ENCODE measurements around the gene LYRM4. TPM values are rescaled to one million over a fixed set of nuclear protein-coding genes. Genes with fewer than 3 reads are reported as not detected.

Gene LYRM4
- total RNA-seq, 4 donors from 2014 or later: 9.2 to 28.2 (median 14.2) TPM

DNA sequence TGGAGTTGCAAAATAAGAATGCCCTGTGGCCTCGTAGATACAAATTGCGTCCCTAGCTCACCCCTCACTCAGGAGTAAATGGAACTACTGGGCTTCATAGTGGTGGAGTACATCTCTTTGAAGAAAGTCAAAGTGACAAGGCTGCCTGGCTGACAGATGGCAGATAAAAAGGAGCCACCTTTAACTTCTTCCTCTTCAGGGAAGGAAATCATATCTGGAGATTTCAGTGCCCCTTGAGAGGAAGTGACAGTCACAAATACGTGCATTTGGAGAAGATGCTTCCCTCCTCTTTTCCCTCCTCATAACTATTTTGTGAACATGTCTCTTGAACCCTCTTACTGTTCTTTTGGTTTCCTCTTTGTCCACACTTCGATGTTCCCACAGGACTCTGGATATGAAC, 132.4 kb downstream of the LYRM4 start:
- no peak overlapping the region for H3K4me3 ChIP-seq
- no peaks in the 10 kb centered on the region for H3K9me3 ChIP-seq
- intact Hi-C loops (cut with DNase I): no loop called here
- WGBS, 2 donors: 81 to 85% methylated on average over 4 of the region's 4 CpGs
- no peak overlapping the region for H3K27ac ChIP-seq
- H3K36me3 ChIP-seq: no peaks in the 10 kb centered on the region
- no peak for TF ChIP-seq POLR2A (IDR thresholded peaks at IDR 0.05)
- TF ChIP-seq, protein P1, sequence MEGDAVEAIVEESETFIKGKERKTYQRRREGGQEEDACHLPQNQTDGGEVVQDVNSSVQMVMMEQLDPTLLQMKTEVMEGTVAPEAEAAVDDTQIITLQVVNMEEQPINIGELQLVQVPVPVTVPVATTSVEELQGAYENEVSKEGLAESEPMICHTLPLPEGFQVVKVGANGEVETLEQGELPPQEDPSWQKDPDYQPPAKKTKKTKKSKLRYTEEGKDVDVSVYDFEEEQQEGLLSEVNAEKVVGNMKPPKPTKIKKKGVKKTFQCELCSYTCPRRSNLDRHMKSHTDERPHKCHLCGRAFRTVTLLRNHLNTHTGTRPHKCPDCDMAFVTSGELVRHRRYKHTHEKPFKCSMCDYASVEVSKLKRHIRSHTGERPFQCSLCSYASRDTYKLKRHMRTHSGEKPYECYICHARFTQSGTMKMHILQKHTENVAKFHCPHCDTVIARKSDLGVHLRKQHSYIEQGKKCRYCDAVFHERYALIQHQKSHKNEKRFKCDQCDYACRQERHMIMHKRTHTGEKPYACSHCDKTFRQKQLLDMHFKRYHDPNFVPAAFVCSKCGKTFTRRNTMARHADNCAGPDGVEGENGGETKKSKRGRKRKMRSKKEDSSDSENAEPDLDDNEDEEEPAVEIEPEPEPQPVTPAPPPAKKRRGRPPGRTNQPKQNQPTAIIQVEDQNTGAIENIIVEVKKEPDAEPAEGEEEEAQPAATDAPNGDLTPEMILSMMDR (IDR thresholded peaks at IDR 0.05): no peak
- peaks cover 0 to 9% (median 0%) of the 10 kb centered on the region in 3 donors for H3K4me1 ChIP-seq
- no peaks in the 10 kb centered on the region for H3K27me3 ChIP-seq
- DNase-seq: no peak

DNA sequence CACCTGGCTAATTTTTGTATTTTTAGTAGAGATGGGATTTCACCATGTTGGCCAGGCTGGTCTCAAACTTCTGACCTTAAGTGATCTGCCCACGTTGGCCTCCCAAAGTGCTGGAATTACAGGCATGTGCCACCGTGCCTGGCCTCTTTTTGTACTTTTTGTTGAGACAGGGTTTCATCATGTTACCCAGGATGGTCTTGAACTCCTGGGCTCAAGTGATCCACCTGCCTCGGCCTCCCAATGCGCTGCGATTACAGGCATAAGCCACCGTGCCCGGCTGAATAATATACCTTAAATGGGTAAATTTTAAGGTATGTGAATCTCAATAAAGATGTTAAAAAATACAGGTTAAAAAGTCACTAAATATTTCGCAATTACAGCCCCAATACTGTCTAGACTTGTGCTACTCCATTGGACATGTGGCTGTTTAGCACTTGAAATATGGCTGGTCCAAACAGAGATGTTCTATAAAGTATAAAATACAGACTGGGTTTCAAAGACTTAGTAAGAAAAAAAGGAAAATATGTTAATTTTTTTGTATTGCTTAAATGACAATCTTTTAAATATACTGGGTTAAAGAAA, 133.6 kb downstream of the LYRM4 start:
- H3K36me3 ChIP-seq: no peaks in the 10 kb centered on the region
- no peak for TF ChIP-seq POLR2A (IDR thresholded peaks at IDR 0.05)
- TF ChIP-seq, protein P1 (IDR thresholded peaks at IDR 0.05): no peak
- peaks cover 0 to 4% (median 0%) of the 10 kb centered on the region in 3 donors for H3K4me1 ChIP-seq
- DNase-seq: no peak
- H3K27ac ChIP-seq: no peak overlapping the region
- H3K9me3 ChIP-seq: no peaks in the 10 kb centered on the region
- H3K27me3 ChIP-seq: no peaks in the 10 kb centered on the region
- no peak overlapping the region for H3K4me3 ChIP-seq
- 73 to 84% methylated on average over 6 to 8 of the region's 8 CpGs for WGBS, 2 donors
- intact Hi-C loops (cut with DNase I): no loop called here

DNA sequence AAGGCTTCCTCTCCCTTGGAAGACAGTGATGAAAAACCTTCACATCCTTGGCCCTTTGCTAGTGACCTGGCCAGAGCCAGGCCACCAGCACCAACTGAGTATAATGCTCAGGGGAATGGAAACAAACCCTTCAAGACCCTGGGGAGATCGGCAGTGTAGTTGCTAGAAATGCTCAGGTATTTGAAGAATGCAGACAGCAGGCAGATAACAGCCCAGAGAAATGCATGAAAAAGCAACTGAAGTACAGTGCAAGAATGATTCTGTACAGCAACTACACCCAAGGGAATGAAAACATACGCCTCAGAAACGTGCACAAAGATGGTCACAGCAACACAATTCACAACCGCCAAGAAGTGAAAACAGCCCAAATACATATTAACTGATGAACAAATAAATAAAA, 134.5 kb downstream of the LYRM4 start:
- TF ChIP-seq POLR2A (IDR thresholded peaks at IDR 0.05): no peak
- TF ChIP-seq, protein P1 (IDR thresholded peaks at IDR 0.05): no peak
- 75 to 82% methylated on average over 3 of the region's 4 CpGs for WGBS, 2 donors

DNA sequence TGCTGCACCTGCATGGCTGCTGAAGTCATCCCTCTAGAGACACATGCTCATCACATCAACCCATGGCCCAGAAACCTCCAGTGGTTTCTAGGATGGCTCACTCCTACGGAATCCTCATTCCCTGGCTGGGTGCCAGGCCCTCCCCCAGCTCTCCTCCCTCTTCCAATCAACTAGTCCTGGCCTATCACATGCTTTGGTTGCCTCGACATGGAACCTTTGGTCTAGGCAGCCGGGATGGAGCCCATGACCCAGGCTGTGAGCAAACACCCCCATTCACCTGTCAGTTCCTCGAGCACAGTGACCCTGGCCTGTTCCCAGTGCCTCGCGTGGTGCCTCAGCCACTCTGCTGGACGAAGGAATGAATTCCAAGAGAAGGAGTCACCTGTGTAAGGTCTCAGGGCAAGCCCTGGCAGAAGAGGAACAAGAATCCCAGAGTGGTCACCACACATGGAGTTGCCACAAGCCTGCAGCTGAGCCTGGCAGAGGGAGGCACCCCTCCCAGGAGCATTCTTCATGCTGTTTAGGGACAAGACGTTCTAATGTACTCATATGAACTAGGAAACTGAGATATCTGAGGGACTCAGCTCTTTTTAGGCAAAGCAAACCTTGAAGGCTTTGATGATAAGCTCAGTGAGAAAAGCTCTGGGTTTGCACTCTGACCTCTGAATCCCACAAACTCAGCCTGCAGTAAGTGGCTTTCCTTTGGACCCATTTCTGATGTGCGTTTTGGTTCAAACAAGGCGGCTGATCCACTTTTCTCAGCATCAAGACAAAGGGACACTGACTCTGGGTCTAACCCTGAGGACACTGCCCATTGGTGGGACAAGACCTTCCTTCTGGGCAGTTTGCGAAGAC, 135.4 kb downstream of the LYRM4 start:
- DNase-seq: no peak
- WGBS, 2 donors: 75 to 84% methylated on average over 7 of the region's 11 CpGs
- Histone ChIP-seq H3K4me3 (no peak overlapping the region), H3K27me3 (no peaks in the 10 kb centered on the region), H3K36me3 (no peaks in the 10 kb centered on the region), H3K9me3 (no peaks in the 10 kb centered on the region), H3K27ac (no peak overlapping the region), H3K4me1 (no peaks in the 10 kb centered on the region)
- TF ChIP-seq, protein P1 (IDR thresholded peaks at IDR 0.05): no peak
- no peak for TF ChIP-seq POLR2A (IDR thresholded peaks at IDR 0.05)
- intact Hi-C loops (cut with DNase I): no loop called here

More for the DNA sequence above, 134.5 kb downstream of the LYRM4 start:
- intact Hi-C loops (cut with DNase I): no loop called here
- no peaks in the 10 kb centered on the region for H3K36me3 ChIP-seq
- no peaks in the 10 kb centered on the region for H3K9me3 ChIP-seq
- H3K4me3 ChIP-seq: no peak overlapping the region
- no peaks in the 10 kb centered on the region for H3K27me3 ChIP-seq
- no peak overlapping the region for H3K27ac ChIP-seq
- DNase-seq: no peak
- H3K4me1 ChIP-seq: no peaks in the 10 kb centered on the region

DNA sequence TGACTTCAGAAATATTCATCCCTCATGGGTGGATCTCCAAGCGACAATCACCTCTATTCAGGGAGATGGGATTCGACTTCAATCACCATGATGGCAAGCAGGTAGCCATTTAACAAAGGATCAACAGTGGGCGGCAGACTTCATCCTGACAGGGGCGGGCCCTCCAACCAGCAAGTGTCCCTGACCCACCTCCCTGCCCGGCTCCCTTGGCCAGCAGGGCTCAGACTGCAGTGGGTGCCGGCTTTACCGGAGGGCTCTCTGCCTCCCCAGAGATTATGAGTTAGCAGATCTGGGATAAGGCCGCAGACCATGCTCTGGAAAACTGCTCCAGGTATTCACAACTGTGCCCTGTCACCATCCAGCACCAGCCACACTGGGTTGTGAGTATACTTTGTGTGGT, 136.2 kb downstream of the LYRM4 start:
- no peaks in the 10 kb centered on the region for H3K4me1 ChIP-seq
- intact Hi-C loops (cut with DNase I): no loop called here
- no peak overlapping the region for H3K27ac ChIP-seq
- H3K27me3 ChIP-seq: no peaks in the 10 kb centered on the region
- H3K36me3 ChIP-seq: no peaks in the 10 kb centered on the region
- no peak overlapping the region for H3K4me3 ChIP-seq
- TF ChIP-seq, protein P1 (IDR thresholded peaks at IDR 0.05): no peak
- TF ChIP-seq POLR2A (IDR thresholded peaks at IDR 0.05): no peak
- WGBS, 2 donors: 82 to 91% methylated on average over 2 to 7 of the region's 8 CpGs
- no peak for DNase-seq
- H3K9me3 ChIP-seq: no peaks in the 10 kb centered on the region

Data from esophagus squamous epithelium (tissue), 5 donors.